Panc1 (cell line): Measurements from ENCODE around the gene ADGRD1. TPM values are rescaled to one million over a fixed set of nuclear protein-coding genes. Genes with fewer than 3 reads are reported as not detected.

Source experiments
- ATAC-seq: fragments of 200-7000 bp; cut with Tn5 transposase; 2 replicates; pipeline ENCODE4 v1.9.1; 2020; ENCODE audit warnings: mild to moderate bottlenecking, moderate library complexity
- BruUV-seq: library from RNA; stranded (reverse); fragments of 400-500 nt; replicated peaks from 2 replicates; lab custom pipeline; 2021; lab: Mats Ljungman, UMichigan
- CTCF ChIA-PET: fragments of 300-600 bp; sonication (Branson Sonifier 250); formaldehyde crosslinking; loops from one replicate; lab custom pipeline; 2022; ENCODE audit warnings: antibody characterized with exemption; lab: Charles Lee
- POLR2A ChIA-PET: fragments of 300-600 bp; sonication (Branson Sonifier 250); formaldehyde crosslinking; loops from one replicate; lab custom pipeline; 2022; ENCODE audit warnings: antibody characterized with exemption; lab: Charles Lee
- DNase-seq: peaks from one replicate; pipeline ENCODE4 v3.0.0-alpha.2; 2010; ENCODE audit warnings: low read depth, low spot score
- H3K27ac ChIP-seq: 2 replicates; pipeline ENCODE4 v1.5.1; 2011; ENCODE audit warnings: mild to moderate bottlenecking, low read length, inconsistent platforms
- H3K27me3 ChIP-seq: fragments of 200-500 bp; sonication (Bioruptor generic); 2 replicates; pipeline ENCODE4 v1.6.0; 2014; ENCODE audit warnings: low read length, inconsistent platforms; ENCODE audit not compliant: control insufficient read depth, insufficient read depth
- H3K36me3 ChIP-seq: fragments of 200-500 bp; sonication (Bioruptor generic); 2 replicates; pipeline ENCODE4 v1.5.1; 2014; ENCODE audit warnings: inconsistent platforms, mild to moderate bottlenecking, low read length, moderate library complexity; ENCODE audit not compliant: control insufficient read depth, insufficient read depth
- H3K4me1 ChIP-seq: 2 replicates; pipeline ENCODE4 v1.5.1; 2011; ENCODE audit warnings: inconsistent platforms, mild to moderate bottlenecking, low read length, moderate library complexity; ENCODE audit not compliant: control insufficient read depth, insufficient read depth
- H3K4me3 ChIP-seq, 2 experiments: 2 replicates each; pipeline ENCODE4 v1.5.1; 2011 to 2012; ENCODE audit warnings: low read depth in 2 of 2, low read length in 2 of 2, mild to moderate bottlenecking in 2 of 2, inconsistent platforms in 1 of 2, moderate library complexity in 1 of 2
- H3K9me3 ChIP-seq: fragments of 200-500 bp; sonication (Bioruptor generic); 2 replicates; pipeline ENCODE4 v1.5.1; 2014; ENCODE audit warnings: low read depth, mild to moderate bottlenecking, inconsistent platforms, low read length, moderate library complexity; ENCODE audit not compliant: control insufficient read depth, insufficient read depth
- CTCF ChIP-seq: fragments of 450-650 bp; IDR thresholded peaks from 2 replicates; pipeline ENCODE4 v1.5.1; 2017; ENCODE audit warnings: mild to moderate bottlenecking
- POLR2AphosphoS5 ChIP-seq: IDR thresholded peaks from 2 replicates; pipeline ENCODE4 v1.6.1; 2012; ENCODE audit warnings: mild to moderate bottlenecking, low read depth, low read length, moderate library complexity
- REST ChIP-seq, 2 experiments: IDR thresholded peaks; 2 replicates each; pipeline ENCODE4 v1.6.1; 2011 to 2012; ENCODE audit warnings: low read depth in 2 of 2, control low read depth in 1 of 2, low read length in 1 of 2, mild to moderate bottlenecking in 1 of 2, moderate library complexity in 1 of 2; ENCODE audit not compliant: insufficient read depth in 1 of 2
- SIN3A ChIP-seq: IDR thresholded peaks from 2 replicates; pipeline ENCODE4 v1.6.1; 2012; ENCODE audit warnings: low read depth, mild to moderate bottlenecking, low read length, moderate library complexity, borderline replicate concordance; ENCODE audit not compliant: insufficient read depth
- TCF7L2 ChIP-seq: IDR thresholded peaks from 2 replicates; pipeline ENCODE4 v1.6.1; 2011; ENCODE audit warnings: mild to moderate bottlenecking, low read depth, low read length, inconsistent platforms
- in situ Hi-C: cut with HindIII; loops from 2 replicates; pipeline ENCODE4 v1.10.0; 2016; ENCODE audit warnings: low sequenced_read_pairs, low pct_unique_long_range_greater_than_20kb
- intact Hi-C: fragments of 100-400 bp; cut with micrococcal nuclease; formaldehyde crosslinking; loops from one replicate; pipeline ENCODE4 v1.10.0; 2022; ENCODE audit not compliant: unreplicated experiment
- total RNA-seq: library from RNA; stranded (reverse); gene quantifications from one replicate; pipeline ENCODE4 v1.2.1, GENCODE V29; 2021; ENCODE audit not compliant: unreplicated experiment

The ADGRD1 gene
- total RNA-seq, 1 experiment from 2014 or later, result 0.21 TPM

GRCh38 chr12:131075611-131076010, 121.9 kb downstream of the ADGRD1 start:
- TF ChIP-seq REST (IDR thresholded peaks at IDR 0.05; ENCODE audit: insufficient read depth in 1 of 2, low read depth in 2 of 2, low read length in 1 of 2) (no peak), POLR2AphosphoS5 (no peak), TCF7L2 (no peak), CTCF (no peak), SIN3A (no peak)
- H3K9me3 ChIP-seq, result no peaks in the 10 kb centered on the region
- no peak for DNase-seq
- no peak overlapping the region for H3K27ac ChIP-seq
- in situ Hi-C loops (no loop called here), intact Hi-C loops (no loop called here)
- CTCF ChIA-PET, result no interaction called here
- no peaks in the 10 kb centered on the region for H3K36me3 ChIP-seq
- peaks cover 4% of the 10 kb centered on the region for H3K27me3 ChIP-seq
- ATAC-seq, result no peak
- H3K4me3 ChIP-seq, result no peak overlapping the region
- BruUV-seq, result no TSS peak
- POLR2A ChIA-PET, result no interaction called here
- no peaks in the 10 kb centered on the region for H3K4me1 ChIP-seq

- H3K27ac ChIP-seq, result no peak overlapping the region
- no peaks in the 10 kb centered on the region for H3K9me3 ChIP-seq
- ChIA-PET CTCF (no interaction called here), POLR2A (no interaction called here)
- intact Hi-C loops (no loop called here), in situ Hi-C loops (no loop called here)
- no peak for ATAC-seq
- DNase-seq, result no peak
- no TSS peak for BruUV-seq
- no peak for TF ChIP-seq POLR2AphosphoS5
- TF ChIP-seq TCF7L2, result no peak
- H3K4me1 ChIP-seq, result no peaks in the 10 kb centered on the region
- H3K27me3 ChIP-seq, result peaks cover 6% of the 10 kb centered on the region
- no peak overlapping the region for H3K4me3 ChIP-seq
- no peaks in the 10 kb centered on the region for H3K36me3 ChIP-seq
Observed at GRCh38 chr12:131076296-131076695, 122.6 kb downstream of the ADGRD1 start.

- ChIA-PET POLR2A (no interaction called here), CTCF (no interaction called here)
- Histone ChIP-seq H3K27me3 (peaks cover 6% of the 10 kb centered on the region), H3K27ac (no peak overlapping the region), H3K4me1 (no peaks in the 10 kb centered on the region), H3K36me3 (no peaks in the 10 kb centered on the region), H3K9me3 (no peaks in the 10 kb centered on the region), H3K4me3 (no peak overlapping the region)
- DNase-seq, result no peak
- intact Hi-C loops (no loop called here), in situ Hi-C loops (no loop called here)
- TF ChIP-seq REST (IDR thresholded peaks at IDR 0.05; ENCODE audit: insufficient read depth in 1 of 2, low read depth in 2 of 2, low read length in 1 of 2) (no peak), POLR2AphosphoS5 (no peak)
- BruUV-seq, result no TSS peak
- ATAC-seq, result no peak
Observed at GRCh38 chr12:131076791-131077747, 123.4 kb downstream of the ADGRD1 start.
